ENCODE data around the gene CDH5. TPM values are rescaled to one million over a fixed set of nuclear protein-coding genes. Genes with fewer than 3 reads are reported as not detected.

The CDH5 gene
- total RNA-seq, 1 experiment from 2014 or later = not detected

- intact Hi-C loops (cut with micrococcal nuclease) = no loop called here
Measured at GRCh38 chr16:66387817-66388332, 21.4 kb downstream of the CDH5 start.

DNA sequence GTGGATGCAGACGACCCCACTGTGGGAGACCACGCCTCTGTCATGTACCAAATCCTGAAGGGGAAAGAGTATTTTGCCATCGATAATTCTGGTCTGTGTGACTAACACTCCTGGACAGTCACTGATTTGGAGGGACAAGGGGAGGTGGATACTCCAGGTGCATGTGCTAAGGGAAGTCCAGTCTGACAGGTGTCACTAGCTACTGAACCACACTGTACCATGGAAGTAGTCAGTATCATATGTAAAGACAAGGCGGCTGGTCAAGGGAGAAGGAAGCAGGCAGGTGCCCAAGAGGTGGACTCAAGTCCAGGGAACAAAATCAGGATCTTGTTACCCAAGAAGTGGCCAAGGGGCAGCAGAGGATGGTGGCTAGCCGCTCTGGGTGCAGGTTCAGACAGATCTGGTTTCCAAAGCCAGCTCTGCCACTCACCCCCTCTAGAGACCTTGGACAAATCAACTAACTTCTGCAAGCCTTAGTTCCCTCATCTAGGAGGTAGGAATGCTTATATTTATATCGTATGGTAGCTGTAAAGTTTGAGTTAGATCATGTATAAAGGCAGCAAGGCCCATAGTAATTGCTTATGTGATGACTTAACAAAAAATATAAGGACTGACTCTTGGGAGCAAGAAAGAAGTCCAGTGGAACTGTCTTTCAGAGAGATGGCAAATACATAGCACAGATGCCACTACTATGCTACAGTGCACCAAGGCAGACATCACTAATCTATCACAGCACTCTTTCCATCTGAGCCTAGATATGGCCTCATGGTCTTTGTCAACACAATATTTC is 22.1 kb downstream of the CDH5 start:
- no peak overlapping the region for H3K9ac ChIP-seq (ENCODE audit: low read length)
- no peak overlapping the region for H3K27ac ChIP-seq (ENCODE audit: low read length)
- H3K79me2 ChIP-seq (ENCODE audit: low read length) = no peaks in the 10 kb centered on the region
- ATAC-seq (no peak), DNase-seq (no peak)
- TF ChIP-seq EZH2phosphoT487 (IDR thresholded peaks at IDR 0.05; ENCODE audit: borderline replicate concordance, low read length) = no peak
- TF ChIP-seq, protein P1, sequence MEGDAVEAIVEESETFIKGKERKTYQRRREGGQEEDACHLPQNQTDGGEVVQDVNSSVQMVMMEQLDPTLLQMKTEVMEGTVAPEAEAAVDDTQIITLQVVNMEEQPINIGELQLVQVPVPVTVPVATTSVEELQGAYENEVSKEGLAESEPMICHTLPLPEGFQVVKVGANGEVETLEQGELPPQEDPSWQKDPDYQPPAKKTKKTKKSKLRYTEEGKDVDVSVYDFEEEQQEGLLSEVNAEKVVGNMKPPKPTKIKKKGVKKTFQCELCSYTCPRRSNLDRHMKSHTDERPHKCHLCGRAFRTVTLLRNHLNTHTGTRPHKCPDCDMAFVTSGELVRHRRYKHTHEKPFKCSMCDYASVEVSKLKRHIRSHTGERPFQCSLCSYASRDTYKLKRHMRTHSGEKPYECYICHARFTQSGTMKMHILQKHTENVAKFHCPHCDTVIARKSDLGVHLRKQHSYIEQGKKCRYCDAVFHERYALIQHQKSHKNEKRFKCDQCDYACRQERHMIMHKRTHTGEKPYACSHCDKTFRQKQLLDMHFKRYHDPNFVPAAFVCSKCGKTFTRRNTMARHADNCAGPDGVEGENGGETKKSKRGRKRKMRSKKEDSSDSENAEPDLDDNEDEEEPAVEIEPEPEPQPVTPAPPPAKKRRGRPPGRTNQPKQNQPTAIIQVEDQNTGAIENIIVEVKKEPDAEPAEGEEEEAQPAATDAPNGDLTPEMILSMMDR (conservative IDR thresholded peaks at IDR 0.05; ENCODE audit: low read depth, low read length) = no peak
- TF ChIP-seq EZH2 (IDR thresholded peaks at IDR 0.05; ENCODE audit: low read length, unreplicated experiment) = no peak
- peaks cover 3% of the 10 kb centered on the region for H3K4me1 ChIP-seq (ENCODE audit: insufficient read depth, low read length)
- ChIA-PET CTCF (no interaction called here), POLR2A (ENCODE audit: unreplicated experiment) (no interaction called here)
- H3F3A ChIP-seq (ENCODE audit: low read length, unreplicated experiment) = no peaks in the 10 kb centered on the region
- no peaks in the 10 kb centered on the region for H3K9me2 ChIP-seq (replicated peaks; ENCODE audit: low read length)
- no peak overlapping the region for H3K4me3 ChIP-seq (ENCODE audit: low read length)
- H3K36me3 ChIP-seq (ENCODE audit: low read depth, low read length) = no peaks in the 10 kb centered on the region
- no peak overlapping the region for H2AFZ ChIP-seq (ENCODE audit: low read length)
- H3K9me3 ChIP-seq (ENCODE audit: low read length) = no peaks in the 10 kb centered on the region
- no peaks in the 10 kb centered on the region for H4K20me1 ChIP-seq (ENCODE audit: low read length)
- intact Hi-C loops (cut with micrococcal nuclease) = no loop called here
- H3K27me3 ChIP-seq (ENCODE audit: low read length) = no peaks in the 10 kb centered on the region
- no peak overlapping the region for H3K4me2 ChIP-seq (ENCODE audit: low read length)
- no TSS peak for BruUV-seq (replicated peaks)

More at GRCh38 chr16:66387817-66388332, 21.4 kb downstream of the CDH5 start:
- Histone ChIP-seq H3K27ac (ENCODE audit: low read length) (no peak overlapping the region), H2AFZ (ENCODE audit: low read length) (no peak overlapping the region), H3K9me3 (ENCODE audit: low read length) (no peaks in the 10 kb centered on the region), H3K27me3 (ENCODE audit: low read length) (no peaks in the 10 kb centered on the region), H3K4me1 (ENCODE audit: insufficient read depth, low read length) (peaks cover 10% of the 10 kb centered on the region), H3F3A (ENCODE audit: low read length, unreplicated experiment) (no peaks in the 10 kb centered on the region), H3K4me2 (ENCODE audit: low read length) (no peak overlapping the region), H3K79me2 (ENCODE audit: low read length) (no peaks in the 10 kb centered on the region), H3K4me3 (ENCODE audit: low read length) (no peak overlapping the region), H3K36me3 (ENCODE audit: low read depth, low read length) (no peaks in the 10 kb centered on the region), H3K9ac (ENCODE audit: low read length) (no peak overlapping the region), H3K9me2 (replicated peaks; ENCODE audit: low read length) (no peaks in the 10 kb centered on the region), H4K20me1 (ENCODE audit: low read length) (no peaks in the 10 kb centered on the region)
- TF ChIP-seq, protein P1 (conservative IDR thresholded peaks at IDR 0.05; ENCODE audit: low read depth, low read length) = no peak
- TF ChIP-seq EZH2 (IDR thresholded peaks at IDR 0.05; ENCODE audit: low read length, unreplicated experiment) (no peak), EZH2phosphoT487 (IDR thresholded peaks at IDR 0.05; ENCODE audit: borderline replicate concordance, low read length) (no peak)
- BruUV-seq (replicated peaks) = no TSS peak
- ATAC-seq (no peak), DNase-seq (no peak)
- ChIA-PET POLR2A (ENCODE audit: unreplicated experiment) (no interaction called here), CTCF (no interaction called here)

Data from PC-3 (cell line).